HCT116 (cell line): ENCODE measurements around the gene C1orf94.

ENCODE experiments used
- ATF3 ChIP-seq: IDR thresholded peaks from 2 replicates; pipeline ENCODE4 v1.6.1; 2012
- CEBPB ChIP-seq: IDR thresholded peaks from 2 replicates; pipeline ENCODE4 v1.6.1; 2012; ENCODE audit warnings: low read depth
- CTCF ChIP-seq, 3 experiments: fragments of 200-600 bp in 1 of 3; sonication (generic) in 1 of 3; IDR thresholded peaks in 2 of 3; conservative IDR thresholded peaks in 1 of 3; 2 replicates each; pipeline ENCODE4 v1.5.1; 2012 to 2017; ENCODE audit warnings: low read depth in 2 of 3, low read length in 2 of 3, antibody characterized with exemption in 1 of 3, borderline replicate concordance in 1 of 3, control low read depth in 1 of 3, mild to moderate bottlenecking in 1 of 3, mixed read lengths in 1 of 3, mixed run types in 1 of 3, moderate library complexity in 1 of 3; ENCODE audit not compliant: insufficient read depth in 1 of 3
- EZH2 ChIP-seq: fragments of 200-600 bp; sonication (generic); IDR thresholded peaks from 2 replicates; pipeline ENCODE4 v1.6.1; 2017; ENCODE audit warnings: antibody characterized with exemption, mixed run types
- JUND ChIP-seq: IDR thresholded peaks from 2 replicates; pipeline ENCODE4 v1.6.1; 2012
- MAX ChIP-seq: IDR thresholded peaks from 2 replicates; pipeline ENCODE4 v1.6.1; 2012
- POLR2A ChIP-seq: IDR thresholded peaks from 2 replicates; pipeline ENCODE4 v1.7.0; 2011; ENCODE audit warnings: borderline replicate concordance; ENCODE audit not compliant: insufficient read depth, insufficient read length; ENCODE audit errors: extremely low read depth
- RAD21 ChIP-seq: IDR thresholded peaks from 2 replicates; pipeline ENCODE4 v1.6.1; 2012; ENCODE audit warnings: low read depth, mild to moderate bottlenecking
- REST ChIP-seq: IDR thresholded peaks from 2 replicates; pipeline ENCODE4 v1.6.1; 2012; ENCODE audit warnings: low read depth
- SIN3A ChIP-seq: IDR thresholded peaks from 2 replicates; pipeline ENCODE4 v1.6.1; 2012; ENCODE audit warnings: low read depth
- SP1 ChIP-seq: IDR thresholded peaks from 2 replicates; pipeline ENCODE4 v1.6.1; 2012; ENCODE audit warnings: low read depth

- no peak for TF ChIP-seq RAD21
- no peak for TF ChIP-seq CEBPB
- TF ChIP-seq CTCF (IDR thresholded peaks at IDR 0.05 in 2 of 3, conservative IDR thresholded peaks at IDR 0.05 in 1 of 3; ENCODE audit: borderline replicate concordance in 1 of 3, insufficient read depth in 1 of 3, low read depth in 2 of 3, low read length in 2 of 3): no peak
- TF ChIP-seq SIN3A: no peak
- TF ChIP-seq MAX: no peak
- TF ChIP-seq EZH2: no peak
- TF ChIP-seq JUND: no peak
- TF ChIP-seq POLR2A: no peak
- no peak for TF ChIP-seq SP1
- no peak for TF ChIP-seq ATF3
- TF ChIP-seq REST: no peak
Observed at GRCh38 chr1:34163792-34164731, 12.6 kb upstream of the C1orf94 start.
